HG03025 (cell line): ENCODE data around the gene PKNOX2.

ENCODE experiments used
- ATAC-seq: cut with Tn5 transposase; IDR thresholded peaks from one replicate; pipeline ENCODE4 v1.9.1; 2021; ENCODE audit warnings: mild to moderate bottlenecking, moderate library complexity; ENCODE audit not compliant: unreplicated experiment, low FRiP score

The PKNOX2 gene

DNA sequence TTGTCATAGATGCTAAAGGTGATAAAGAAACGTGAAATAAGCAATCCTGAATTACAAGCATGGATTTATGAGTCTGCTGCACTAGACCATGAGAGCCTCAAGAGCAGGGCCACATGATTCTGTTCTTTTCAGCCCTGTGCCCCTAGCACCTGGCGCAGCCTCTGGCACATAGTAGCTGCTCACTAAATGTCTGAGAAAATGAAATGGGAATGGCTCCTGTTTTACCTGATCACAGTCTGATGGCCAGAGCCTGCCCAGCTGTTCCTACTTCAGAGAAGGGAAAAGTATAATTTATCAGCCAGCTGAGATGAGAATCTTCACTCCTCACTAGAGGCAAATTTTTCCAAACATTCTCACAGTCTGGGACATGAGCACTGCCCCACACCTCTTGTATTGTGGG is 10.7 kb upstream of the PKNOX2 start:
- no peak for ATAC-seq

DNA sequence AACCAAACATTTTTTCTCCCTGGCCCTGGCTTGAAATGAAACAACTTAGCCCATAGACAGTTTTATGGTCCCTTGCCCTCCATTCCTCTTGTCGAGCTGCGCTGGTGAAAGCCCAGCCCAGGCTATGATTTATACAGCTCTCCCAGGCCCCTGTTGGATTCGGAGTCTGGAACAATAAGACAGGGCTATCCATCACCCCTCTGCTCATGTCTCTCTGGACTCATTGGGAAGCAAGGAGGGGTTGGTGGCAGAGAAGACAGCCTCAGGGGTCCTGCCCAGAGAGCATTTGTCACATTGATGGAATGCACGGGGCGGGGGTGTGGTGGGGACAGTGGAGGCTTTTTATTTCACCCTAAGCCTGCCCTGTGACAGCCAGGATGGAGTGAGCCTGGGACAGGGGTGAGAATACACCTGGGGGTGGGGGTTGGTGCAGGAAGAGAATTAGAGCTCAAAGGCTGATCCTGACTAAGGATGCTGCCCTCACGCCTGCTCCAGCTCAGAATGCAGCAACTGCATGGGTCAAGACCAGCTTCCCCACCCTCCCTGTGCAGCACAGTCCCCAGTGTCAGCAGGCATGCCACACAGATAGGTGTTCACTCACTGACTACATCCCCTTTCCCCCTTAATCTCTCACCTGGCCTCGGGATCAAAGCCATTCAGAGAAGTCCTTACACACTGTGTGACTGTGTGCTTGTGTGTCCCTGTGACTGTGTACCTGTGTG is 10.0 kb upstream of the PKNOX2 start:
- no peak for ATAC-seq

DNA sequence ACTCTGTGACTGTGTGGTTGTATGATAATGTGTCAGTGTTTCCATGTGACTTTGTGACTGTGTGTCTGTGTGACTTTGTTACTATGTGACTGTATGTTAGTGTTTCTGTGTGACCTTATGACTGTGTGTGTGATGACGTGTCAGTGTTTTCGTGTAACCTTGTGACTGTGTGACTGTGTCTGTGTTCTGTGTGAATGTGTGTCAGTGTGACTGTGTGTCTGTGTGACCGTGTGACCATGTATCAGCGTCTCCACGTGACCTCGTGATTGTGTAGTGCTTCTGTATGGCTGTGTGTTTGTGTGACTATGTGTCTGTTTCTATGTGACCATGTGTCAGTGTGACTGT is 9.5 kb upstream of the PKNOX2 start:
- ATAC-seq: no peak

DNA sequence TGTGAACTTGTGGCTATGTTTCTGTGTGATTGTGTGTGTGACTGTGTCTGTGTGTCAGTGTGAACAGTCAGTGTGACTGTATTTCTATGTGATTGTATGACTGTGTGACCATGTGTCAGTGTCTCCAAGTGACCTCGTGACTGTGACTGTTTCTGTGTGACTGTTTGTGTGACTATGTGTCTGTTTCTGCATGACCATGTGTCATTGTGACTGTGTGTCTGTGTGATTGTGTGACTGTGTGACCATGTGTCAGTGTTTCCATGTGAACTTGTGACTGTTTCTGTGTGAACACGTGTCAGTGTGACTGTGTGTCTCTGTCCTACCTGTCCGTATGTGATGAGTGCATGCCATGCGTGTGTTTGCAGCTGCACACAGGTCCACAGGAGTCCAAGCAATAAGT is 8.8 kb upstream of the PKNOX2 start:
- ATAC-seq: no peak

DNA sequence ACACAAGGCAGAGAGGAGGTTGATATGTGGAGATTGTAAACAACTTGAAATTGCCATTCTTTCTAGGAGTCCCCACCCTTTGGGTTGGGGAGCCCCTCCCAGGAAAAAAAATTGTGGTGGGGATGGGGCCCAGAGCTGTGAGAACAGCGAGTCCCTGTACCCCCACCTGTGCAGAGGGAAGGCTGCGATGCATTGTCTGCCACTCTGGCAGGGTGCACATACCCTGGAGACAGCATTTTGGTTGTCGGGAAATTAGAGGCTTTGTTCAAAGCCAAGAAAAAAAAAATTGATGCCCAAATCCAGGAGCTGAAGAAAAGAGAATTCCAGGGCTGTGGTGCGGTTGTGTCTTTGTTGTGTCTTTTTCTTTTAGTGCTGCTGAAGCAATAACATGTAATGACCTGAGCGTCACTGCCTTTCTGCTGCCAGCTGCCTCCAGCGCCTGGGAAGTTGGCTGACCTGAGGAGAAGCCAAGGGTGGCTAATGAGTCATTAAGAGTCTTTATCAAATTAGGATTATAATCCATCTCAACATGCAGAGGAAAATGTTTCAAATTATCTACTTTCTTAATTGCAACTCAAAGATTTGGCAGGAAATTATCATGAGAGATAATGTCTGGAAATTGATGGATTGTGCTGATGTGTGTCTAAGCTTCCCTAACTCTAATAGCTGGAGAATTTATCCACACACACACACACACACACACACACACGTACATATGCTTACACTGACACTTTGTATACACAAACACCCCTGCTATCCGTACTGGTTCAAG is 8.0 kb upstream of the PKNOX2 start:
- ATAC-seq: no peak

DNA sequence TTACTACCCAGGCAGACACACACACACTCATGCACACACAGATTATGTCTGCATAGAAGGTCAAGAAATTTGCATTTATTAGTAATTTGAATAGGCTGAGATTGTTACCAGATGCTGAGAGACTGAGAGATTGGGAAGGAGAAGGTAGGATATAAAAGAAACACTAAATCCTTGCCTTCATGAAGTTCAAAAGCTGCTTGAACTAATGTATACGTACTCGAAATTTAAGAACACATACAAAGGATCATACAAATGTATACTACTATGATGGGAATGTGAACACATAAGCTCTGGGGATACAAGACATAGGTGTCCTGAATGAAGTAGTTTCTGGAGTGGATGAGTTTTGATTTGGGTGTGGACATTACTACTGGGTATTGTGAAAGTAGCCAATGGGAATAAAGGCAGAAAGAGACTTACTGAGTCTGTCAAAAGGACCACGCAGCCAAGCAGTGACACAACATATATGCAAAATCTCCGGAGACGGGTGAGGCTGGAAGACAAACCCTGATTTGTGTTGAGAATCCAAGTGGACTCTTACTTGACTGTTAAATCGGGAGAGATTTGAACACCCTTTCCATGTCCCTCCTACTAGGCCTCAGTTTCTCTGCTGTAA is 7.3 kb upstream of the PKNOX2 start:
- no peak for ATAC-seq

DNA sequence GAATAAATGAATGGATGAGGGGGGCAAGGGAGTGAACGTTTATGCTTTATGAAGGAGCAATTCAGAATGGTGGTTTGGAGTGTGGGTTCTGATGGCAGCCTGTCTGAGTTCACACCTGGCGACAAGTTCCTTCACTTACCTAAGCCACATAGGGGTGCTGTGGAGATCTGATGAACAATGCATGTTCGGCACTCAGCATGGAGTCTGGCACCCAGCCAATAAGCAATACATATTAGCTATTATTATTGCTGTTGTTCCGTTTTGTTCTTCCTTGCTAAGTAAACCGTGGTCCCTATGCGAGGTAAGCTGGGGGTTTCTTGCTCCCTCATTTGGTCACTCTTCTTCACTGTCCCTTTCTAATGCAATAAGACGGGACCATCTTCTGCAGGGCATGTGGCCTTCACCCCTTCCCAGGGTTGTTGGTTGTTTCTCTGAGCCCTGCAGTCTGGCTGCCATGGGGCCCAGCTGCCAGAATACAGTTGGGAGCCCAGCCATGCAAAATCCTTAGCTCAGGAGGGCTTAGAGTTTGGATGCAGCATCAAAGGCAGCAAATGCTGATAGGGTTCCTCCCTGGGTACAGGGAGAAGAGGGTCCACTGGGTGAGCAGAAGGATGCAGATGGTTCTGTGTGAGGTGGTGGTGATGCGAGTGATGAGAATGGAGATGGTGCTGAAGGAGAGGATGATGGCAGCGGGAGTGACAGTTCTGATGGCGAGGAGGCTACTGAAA is 6.4 kb upstream of the PKNOX2 start:
- no peak for ATAC-seq

DNA sequence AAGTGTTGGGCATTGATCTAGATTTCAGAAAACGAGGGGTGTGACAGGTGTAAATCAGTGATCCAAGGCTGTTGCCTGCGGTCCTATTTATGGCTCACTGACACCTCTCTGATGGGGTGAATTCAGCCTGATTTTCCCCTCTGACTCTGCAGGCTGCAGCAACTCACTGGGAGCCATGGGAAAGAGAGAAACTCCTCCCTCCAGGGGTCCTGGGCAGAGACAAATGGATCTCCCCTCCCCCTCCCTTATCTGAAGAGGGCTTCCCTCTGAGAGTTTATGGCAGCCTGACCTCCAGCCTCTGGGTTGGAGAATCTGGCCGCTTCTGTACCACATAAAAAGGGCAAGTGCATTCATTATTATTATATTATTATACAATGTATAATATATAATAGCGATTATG is 1.8 kb upstream of the PKNOX2 start:
- no peak for ATAC-seq

DNA sequence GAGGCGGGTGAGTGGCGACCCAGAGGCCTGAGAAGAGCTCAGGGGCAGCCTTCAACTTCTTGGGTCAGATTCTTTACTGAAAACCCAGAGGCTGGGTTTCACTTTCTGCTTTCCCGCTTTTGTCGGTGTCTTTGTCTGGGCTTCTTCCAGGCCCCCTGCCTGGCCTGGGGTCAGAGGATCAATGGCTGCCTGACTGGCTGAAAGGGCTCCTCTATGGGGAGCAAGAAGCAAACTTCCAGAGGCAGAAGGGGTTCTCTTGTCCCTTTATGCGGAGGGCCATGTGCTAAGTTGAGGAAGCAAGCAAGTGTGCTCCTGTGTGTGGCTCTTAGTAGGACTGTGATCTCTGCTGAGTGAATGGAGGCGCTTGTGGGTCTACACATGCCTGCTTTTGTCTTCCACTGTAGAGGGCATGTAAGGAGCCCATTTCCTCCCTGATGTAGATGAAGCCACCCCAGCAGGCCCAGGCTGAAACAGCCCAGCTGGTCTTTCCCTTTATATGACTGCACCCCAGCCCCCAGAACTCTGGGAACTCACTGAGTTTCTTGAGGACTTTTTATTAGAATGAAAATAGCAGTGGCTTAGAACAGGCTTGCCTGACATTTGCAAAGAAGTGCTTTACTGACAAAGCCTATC is 1.0 kb upstream of the PKNOX2 start:
- no peak for ATAC-seq

DNA sequence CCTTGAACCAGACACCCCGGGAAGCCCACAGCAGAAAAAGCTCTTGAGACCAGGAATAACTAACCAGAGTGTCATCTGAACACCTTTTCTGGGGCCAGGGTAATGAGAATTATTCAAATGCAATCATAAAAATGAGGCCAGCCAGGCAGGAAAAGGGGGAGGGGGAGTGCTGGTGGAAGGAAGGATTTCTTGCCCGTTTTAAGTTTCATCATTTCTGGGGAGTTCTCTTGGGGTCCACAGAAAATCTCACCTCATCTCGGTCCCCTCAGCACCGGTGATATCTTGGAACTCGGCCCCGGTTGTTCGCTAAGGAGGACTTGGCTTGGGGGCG is 495 bp upstream of the PKNOX2 start:
- no peak for ATAC-seq

DNA sequence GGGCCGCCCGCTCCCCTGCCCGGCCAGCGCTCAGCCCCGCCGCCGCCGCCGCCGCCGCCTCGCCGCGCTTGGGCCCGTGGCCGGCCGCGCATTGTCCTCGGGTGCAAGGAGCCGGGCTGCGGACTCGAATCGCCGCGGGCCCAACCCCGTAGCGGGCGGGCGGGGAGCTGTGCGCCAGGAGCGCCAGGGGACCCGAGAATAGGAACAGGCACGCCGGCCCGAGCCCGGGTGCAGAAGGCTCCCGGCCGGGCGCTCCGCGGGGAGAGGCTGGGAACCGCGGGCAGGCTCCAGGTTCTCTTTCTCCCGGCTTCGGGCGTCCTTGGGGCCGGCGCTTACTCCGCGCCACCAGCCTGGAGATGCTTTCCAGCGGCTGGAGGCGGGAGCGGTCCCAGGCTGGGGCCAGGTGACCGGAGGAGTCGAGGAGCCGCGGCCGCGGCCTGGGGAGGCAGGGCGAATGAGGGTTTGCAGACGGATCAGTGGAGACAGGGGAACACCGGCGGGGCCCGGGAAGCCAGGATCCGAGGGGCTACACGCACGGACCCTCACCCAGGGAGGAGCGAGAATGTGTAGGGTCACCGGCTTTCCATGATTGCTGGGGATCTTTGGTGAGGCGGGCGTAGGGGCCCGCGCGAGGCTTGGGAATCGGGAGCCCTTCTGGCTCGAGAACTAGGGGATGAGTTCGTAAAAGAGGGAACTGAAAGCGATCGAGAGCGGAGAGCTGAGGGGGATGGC is 726 bp downstream of the PKNOX2 start:
- no peak for ATAC-seq

DNA sequence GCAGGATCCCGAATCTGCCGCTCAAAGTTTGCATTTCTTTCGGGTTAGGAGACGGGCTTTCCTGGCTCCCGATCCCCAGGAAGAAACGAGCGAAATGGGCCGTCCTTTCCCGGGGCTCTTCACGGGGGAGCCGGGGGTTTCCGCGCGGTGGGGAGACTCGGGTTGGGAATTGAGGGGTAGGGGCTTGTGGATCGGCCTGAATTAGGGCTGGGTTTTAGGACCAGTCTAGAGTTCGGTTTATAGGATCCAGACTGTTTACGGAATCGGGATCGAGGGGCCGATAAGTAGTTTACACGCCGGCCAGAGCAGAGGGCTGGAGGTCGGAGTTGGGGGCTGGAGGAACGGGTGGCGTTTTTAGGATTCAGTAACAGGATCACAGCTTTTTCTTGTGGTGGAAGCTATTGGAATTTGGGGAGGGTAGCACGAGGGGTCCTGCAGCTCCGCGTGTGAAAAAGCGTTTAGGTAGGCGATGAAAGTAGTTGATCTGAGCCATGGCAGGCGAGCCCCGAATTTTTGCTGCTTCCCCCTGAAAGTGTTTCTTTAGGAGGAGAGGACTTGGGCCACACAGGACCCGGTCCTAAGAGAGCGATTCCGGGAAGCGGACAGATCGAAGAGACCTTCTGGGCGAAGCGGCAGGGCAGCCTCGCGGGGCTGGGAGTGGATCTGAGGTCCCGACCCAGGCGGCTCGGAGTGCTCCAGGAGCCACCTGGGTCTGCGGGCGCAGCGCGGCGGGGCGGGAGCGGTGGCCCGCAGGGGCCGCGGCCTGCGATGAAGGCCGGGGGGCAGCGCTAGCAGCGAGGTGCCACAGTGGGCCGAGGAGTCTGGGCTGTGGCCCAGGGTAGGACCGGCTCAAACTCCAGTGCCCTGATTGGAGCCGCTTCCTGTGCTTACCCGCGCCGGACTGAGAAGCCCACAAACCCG is 1.6 kb downstream of the PKNOX2 start:
- no peak for ATAC-seq

DNA sequence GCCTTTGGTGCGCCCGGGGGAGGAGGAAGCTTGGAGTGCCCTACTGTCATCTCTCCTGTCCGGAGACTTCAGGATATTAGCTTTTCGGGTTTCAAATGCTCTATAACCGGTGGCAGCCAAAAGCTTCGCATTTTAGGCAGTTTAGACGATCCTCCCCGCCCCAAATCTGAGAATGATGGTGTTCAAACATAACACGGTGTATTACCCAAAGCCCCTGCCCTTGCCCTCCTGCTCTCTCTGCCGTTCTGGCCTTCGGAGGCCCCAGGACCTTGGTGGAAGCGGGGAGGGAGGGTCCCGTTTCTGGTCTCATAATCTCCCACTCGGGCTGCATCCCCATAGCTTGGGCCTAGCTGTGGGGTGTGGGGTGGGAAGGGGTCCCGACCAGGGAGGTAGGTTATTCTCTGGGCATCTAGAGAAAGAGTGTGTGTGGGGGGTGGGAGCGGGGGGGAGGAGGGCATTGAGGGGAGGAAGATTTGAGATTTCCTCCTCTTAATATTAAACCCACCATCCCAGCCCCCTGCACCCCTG is 2.3 kb downstream of the PKNOX2 start:
- ATAC-seq: no peak

DNA sequence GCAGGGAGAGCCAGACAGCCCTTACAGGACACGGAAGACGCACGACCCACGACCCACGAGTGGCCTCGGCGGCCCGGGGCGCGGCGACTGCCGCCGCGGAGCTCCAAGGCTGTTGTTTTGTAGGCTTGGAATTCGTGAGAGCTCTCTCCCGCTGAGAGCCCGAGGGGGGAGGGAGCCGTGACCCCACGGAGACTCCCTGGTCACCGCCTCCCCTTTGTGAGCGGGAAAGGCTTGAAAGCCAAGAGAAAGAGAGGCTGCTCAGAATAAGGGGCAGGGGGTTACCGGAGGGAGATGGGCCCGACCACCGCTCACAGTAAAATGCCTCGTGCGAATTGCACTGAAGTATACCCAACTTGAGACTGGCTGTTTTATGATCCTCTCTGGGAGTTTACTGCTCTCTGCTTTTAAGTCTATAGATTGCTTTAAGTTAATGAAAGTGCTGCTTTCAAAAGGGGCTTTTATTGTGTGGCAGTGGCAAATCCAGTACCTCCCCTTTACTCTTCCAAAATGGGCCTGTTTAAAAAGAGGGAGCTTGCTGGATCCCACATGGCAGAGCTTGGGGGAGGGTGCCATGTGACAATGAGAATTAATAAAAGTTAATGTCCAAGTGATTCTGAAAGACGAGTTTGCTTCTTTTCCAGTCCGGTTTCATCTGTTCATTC is 2.9 kb downstream of the PKNOX2 start:
- ATAC-seq: no peak

DNA sequence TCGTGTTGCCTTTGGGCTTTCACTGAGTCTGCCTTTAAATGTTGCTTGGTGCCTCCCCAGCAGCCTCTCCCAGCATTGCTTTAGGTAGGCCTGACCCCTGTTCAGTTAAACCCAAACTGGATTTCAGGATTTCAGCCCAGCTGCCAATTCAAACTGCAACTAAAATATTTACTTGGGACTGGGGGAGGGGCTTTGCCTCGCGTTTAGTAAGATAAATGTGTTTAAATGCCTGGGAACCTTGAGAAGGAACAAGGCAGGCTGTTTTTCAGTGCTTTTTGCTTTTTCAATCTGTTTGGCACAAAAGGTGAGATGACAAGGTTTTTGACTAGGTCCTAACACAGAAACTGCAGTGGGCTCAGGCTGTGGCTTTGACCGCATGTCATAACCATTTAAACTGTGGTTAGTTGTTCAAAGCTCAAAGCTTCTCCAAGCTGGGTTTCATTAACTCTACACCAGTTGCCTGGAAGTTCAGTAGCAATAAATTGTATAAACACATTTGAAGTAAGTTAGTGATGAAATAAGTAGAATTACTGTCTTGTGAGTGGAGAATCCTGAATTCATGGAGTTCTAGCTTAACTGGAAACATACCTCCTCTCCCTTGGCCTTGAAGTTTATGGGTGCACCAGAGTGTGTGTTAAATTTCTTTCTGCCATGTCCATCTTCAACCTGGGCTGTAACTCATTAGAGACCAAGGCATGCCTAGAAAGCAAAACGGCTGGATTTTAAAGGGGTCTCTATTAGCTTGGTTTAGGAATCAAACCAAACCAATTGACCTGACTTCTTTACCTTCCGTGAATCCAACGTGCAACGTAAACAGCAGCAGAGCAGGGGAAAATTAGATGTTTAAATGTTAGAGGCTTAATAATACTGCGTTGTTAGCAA is 3.6 kb downstream of the PKNOX2 start:
- ATAC-seq: no peak

DNA sequence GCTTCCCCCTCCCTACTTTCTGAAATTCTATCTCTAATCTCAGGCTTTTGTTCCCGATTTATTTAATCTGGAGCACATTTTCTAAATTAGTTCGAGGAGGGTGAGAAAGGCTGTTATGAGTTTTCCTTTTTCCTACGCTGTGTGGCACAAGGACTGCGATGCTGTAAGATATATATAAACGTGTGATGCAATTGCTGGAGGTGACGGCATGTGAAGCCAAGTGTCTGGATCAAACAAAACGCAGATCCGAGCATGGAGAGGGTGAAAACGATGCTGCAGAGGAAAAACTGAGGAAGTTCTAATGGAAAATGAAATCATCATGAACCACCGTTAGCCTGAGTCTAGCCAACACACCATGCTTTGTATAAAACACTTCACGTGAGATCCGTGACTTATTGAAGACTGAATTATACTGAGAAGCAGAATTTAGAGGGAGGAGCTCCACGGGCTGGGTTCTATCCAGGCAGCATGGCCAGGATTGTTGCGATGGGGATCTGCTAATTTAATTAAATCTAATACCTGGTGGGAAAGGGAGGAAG is 4.4 kb downstream of the PKNOX2 start:
- no peak for ATAC-seq

DNA sequence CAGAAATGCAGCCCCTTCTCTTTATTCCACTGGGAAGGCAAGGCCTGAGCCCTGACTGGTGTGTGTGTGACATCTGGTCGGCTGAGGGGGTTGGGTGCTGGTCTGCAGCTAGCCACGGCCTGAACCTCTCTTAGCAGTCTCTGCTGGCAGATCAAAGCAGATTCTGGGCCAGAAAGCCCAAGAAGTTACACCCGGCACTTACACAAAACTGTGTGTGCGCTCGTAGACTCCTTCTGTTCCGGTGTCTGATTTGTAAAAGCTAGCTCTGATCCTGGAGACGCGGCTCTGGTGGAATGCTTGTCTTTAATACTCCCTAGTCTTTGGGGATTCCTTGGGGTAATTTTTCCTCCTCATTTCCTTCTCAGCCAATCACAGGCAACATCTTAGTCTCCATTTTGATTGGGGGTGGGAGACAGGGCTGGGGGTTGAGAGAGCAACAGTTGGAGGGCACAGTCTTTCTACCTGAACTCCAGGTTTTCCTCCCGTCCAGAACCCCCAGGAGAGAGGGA is 5.5 kb downstream of the PKNOX2 start:
- no peak for ATAC-seq
